HG02943 (cell line): Measurements from ENCODE around the gene UGT1A10.
"Not testable (repeated sequence)": the region's sequence is repeated elsewhere in the genome, so short reads cannot be mapped to it uniquely, and the experiment has no call there.

Experiments
- ATAC-seq: cut with Tn5 transposase; IDR thresholded peaks from one replicate; pipeline ENCODE4 v1.9.1; 2021; ENCODE audit warnings: mild to moderate bottlenecking, low read depth, moderate library complexity; ENCODE audit not compliant: unreplicated experiment

The UGT1A10 gene

GRCh38 chr2:233691443-233692433, 55.5 kb downstream of the UGT1A10 start:
- no peak for ATAC-seq

GRCh38 chr2:233692648-233693047, 56.4 kb downstream of the UGT1A10 start, which contains the start of gene UGT1A6:
TSS of gene UGT1A6 (plus strand) at chr2:233692890. CDS start at chr2:233693005, 115 bp downstream.
- ATAC-seq: no peak

DNA sequence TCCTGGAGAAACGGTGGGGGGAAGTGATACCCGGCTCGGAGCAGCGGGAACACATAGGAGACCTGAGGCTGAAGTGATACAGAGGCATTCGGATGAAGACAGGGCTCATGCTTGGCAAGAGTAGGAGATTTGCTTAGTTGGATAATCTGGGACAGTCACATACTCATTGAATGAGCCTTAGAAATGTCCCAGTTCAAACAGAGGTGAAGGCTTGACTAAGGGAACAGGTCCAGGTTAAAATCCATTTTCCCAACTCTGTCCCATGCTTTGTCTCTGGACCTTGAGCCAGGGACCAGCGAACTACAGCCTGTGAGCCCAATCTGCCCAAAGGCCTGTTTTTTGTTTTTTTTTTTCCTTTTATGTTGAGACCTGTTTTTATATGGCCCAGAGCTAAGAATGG, 57.7 kb downstream of the UGT1A10 start:
- no peak for ATAC-seq

DNA sequence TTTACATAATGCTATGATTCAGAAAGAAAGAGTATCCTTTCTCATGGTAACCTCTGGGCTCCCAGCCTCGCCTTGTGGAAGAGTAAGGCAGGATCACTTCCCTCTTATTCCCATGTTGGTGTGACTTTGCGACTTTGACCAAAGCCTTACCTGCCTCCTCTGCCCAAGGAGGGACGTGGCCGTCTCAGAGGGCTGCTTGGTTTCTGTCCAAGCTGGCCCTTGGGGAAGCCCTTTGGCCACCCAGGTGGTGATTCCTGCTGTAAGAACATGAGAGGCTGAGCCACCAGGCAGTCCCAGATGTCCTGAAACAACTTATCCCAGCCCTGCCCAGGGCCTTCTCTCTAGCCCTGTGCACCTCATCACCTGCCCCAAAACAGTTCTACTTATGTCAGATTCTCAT, 62.5 kb downstream of the UGT1A10 start:
- no peak for ATAC-seq

- no peak for ATAC-seq
These were observed 63.3 kb downstream of the UGT1A10 start for GRCh38 chr2:233699424-233700027.

DNA sequence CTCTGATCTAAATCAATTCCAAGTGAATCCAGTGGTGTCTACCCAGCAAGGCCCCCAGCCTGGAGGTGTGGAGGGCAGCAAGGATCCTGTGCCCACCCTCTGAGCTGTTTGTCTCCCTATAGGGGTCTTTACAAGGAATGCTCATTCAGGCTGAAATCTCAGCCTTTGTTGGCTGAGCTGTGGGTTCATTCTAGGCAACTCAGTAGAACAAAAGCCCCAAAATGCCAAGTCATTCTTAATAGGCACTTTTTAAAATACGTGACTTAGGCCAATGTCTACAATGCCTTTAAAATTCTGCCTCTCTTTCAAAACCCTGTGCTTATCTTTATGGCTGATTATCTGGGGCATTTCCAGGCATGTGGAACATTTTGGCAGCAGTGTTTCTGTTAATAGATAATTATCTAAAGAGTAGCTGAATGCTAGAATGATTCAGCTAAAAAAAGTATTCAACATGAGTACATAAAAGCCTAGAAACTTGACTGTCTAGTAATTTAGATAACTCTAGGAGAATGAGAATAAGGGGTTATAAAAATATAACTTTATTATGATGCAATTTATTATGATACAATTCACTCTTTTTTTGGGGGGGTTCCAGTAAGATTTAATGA, 63.9 kb downstream of the UGT1A10 start:
- no peak for ATAC-seq

DNA sequence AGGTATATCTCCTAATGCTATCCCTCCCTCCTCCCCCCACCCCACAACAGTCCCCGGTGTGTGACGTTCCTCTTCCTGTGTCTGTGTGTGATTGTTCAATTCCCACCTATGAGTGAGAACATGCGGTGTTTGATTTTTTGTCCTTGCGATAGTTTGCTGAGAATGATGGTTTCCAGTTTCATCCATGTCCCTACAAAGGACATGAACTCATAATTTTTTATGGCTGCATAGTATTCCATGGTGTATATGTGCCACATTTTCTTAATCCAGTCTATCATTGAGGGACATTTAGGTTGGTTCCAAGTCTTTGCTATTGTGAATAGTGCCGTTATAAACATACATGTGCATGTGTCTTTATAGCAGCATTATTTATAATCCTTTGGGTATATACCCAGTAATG, 64.6 kb downstream of the UGT1A10 start:
- not testable (repeated sequence) for ATAC-seq

- no peak for ATAC-seq
These were observed 66.0 kb downstream of the UGT1A10 start for GRCh38 chr2:233702238-233702637.

DNA sequence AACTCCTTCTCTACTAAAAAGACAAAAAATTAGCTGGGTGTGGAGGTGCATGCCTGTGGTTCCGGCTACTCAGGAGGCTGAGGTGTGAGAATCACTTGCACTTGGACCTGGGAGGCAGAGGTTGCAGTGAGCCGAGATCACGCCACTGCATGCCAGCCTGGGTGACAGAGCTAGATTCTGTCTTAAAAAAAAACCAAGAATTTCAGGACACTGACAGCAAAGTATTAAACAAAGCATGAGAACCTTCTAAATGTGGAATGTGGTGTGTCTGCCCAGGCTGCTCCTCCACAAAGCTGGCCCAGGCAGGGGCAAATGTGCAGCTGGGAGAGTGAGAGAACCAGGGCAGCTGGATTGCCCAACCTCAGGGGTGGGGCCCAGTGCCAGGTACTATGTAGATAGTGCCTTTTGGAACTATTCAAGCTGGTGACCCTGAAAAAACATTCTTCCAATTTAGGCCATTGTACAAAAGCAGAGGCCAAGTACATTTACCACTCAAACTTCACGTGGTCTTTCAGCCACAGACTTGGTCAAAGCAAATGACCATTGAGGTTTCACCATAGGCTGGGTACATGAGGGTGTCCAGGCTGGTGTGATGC, 69.8 kb downstream of the UGT1A10 start:
- no peak for ATAC-seq

GRCh38 chr2:233706720-233707119, 70.5 kb downstream of the UGT1A10 start:
- ATAC-seq: no peak

DNA sequence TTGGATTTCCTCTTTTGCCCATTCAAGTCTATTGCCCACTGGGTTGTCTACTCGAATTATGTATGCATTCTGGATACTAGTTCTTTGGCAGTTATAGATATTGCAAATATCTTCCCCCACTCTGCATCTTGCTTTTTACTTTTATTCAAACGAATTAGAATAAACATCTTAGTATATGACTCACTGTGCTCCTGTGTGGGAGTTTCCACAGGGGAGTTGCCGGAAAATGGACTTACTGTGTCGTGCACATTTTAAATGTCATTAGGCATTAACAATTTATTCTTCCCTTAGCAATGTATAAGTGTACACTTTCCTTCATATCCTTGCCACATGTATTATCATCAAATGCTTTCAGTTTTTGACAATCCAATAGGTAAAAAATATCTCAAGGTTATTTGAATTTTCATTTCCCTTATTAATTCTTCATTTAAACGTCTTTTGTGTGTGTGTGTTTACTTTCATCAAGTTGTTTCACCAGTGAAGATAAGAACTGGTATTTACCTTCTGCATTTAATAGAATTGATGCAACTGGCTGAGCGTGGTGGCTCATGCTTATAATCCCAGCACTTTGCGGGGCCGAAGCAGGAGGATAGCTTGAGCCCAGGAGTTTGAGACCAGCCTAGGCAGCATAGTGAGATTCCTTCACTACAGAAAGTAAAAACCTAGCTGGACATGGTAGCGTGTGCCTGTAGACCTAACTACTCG, 71.8 kb downstream of the UGT1A10 start:
- ATAC-seq: no peak

DNA sequence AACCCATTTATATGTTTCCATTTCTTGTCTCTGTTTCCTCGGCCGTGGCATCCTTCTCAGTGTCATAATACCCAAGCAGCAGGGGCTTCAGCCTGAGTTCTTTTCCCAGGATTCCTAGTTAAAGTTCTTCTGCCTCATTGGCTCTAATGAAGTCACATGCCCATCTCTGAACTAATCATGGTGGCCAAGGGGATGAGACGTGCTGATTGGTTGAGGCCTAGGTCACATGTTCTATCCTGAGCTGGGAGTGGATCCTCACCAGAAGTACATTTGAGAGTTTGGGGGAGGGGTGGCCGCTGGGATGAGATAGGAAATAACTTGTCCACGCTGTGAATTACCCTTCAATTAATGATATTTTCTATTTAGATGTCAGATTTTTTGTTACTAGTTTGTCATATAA, 72.7 kb downstream of the UGT1A10 start:
- ATAC-seq: no peak

DNA sequence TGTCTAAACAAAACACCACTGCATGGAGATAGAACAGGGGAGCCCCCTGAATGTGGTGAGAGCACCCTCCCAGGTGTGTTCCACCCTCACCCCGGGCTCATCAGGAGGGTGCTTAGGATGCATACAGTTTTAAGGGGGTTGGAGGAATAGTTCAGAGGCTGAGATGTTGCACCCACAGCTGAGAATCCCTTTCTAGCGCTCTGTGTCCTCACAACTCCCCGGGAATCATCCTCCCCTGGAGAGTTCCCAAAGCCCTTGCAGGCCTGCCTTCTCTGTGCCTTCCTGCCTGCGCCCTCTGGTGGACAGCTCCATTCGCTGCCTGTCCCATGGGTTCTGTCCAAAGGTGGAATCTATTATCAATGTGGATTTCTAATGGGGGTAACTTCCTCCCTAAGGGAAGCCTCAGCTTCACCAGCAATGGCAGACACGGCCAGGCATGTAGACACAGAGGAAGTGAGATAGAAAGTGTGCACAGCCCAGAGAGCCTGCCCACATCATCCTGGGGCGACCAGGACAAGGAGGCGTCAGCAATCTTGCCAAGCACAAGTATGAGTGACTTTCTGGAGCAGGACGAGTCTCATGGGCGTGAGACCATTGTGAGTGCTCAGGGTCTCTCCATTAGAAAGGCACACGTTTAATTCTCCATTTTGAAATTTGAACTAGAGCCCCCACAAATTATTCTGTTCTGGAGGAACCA, 75.2 kb downstream of the UGT1A10 start:
- no peak for ATAC-seq

GRCh38 chr2:233712611-233713261, 76.5 kb downstream of the UGT1A10 start, which contains the start of gene UGT1A5:
TSS of gene UGT1A5 (plus strand) at chr2:233712907. CDS start at chr2:233712992, 85 bp downstream.
- ATAC-seq: no peak

DNA sequence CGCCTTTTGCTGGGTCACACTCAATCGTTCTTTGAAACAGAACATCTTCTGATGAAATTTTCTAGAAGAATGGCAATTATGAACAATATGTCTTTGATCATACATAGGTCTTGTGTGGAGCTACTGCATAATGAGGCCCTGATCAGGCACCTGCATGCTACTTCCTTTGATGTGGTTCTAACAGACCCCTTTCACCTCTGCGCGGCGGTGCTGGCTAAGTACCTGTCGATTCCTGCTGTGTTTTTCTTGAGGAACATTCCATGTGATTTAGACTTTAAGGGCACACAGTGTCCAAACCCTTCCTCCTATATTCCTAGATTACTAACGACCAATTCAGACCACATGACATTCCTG, 77.0 kb downstream of the UGT1A10 start:
- ATAC-seq: no peak

DNA sequence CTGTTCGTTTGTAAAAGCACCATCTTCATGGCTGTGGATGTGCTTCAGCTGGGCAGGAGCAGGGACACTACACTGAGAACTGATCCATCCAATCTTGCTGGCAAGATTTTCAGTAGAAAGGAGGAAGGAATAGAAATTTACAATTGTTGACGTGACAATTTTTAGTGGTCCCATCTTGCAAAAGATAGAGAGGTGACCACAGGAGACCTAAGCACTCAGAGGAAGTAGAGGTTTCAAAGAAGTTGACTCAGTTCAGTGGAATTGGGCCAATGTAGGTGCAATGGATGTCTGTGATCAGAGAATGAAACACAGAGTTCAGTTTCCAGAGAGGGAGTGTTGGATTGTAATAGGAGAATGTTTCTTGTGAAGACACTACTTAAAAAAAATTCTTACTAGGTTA, 77.9 kb downstream of the UGT1A10 start:
- no peak for ATAC-seq

DNA sequence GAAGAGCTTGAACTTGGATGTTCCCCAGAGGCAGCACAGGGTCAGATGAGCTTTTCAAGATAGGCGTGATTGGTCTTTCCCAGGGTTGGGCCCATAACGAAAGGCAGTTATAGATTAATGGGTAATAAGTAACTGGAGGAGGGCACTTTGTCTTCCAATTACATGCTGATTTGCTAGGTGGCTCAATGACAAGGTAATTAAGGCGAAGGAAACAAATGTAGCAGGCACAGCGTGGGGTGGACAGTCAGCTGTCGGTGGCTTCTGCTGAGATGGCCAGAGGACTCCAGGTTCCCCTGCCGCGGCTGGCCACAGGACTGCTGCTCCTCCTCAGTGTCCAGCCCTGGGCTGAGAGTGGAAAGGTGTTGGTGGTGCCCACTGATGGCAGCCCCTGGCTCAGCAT, 82.3 kb downstream of the UGT1A10 start, which contains the start of gene UGT1A4:
TSS of gene UGT1A4 (plus strand) at position 185 of the 400 bp plus-strand sequence. CDS start at position 270, 85 bp downstream.
- no peak for ATAC-seq

- ATAC-seq: no peak
These were observed 92.6 kb downstream of the UGT1A10 start, which contains the start of gene UGT1A3 for GRCh38 chr2:233728723-233729301. TSS of gene UGT1A3 (plus strand) at chr2:233729042. CDS start at chr2:233729127, 85 bp downstream.
